ENCODE results near the gene PRSS22. TPM values are rescaled to one million over a fixed set of nuclear protein-coding genes. Genes with fewer than 3 reads are reported as not detected.

The PRSS22 gene
- total RNA-seq, 4 donors from 2014 or later, result not detected

DNA sequence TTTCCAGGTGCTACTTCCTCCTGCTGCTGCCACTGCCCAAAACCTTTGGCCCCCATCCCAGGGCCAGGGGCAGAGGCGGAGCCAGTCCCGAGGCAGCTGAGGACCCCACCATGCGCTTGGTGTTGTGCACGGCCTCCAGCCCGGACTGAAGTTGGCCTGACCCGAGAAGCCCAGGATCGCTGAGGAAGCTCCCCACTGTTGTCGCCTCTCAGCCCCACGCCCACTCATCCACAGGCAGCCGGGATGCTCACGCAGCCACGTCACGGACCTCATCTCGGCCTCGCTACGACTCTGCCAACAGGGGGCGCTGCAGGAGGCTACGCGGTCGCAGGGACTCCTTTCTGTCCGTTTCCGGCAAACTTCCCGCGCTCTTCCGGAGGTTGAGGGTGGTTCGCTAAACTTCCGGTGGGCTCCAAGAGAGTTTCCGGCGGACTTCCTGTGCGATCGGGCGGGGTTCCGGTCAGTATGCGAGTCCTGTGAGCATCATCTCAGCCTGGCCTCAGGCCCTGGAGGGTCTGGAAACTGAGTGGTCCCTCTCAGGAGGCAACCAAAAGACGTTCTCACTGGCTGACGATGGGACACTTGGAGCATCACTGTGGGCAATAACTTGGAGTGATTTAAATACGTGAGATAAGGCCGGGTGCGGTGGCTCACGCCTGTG, 15.5 kb downstream of the PRSS22 start:
- 41% methylated on average over 19 of the region's 40 CpGs for WGBS
- H3K27me3 ChIP-seq, result peaks cover 0 to 63% (median 2%) of the 10 kb centered on the region in 4 donors
- intact Hi-C loops (cut with DNase I), result no loop called here
- H3K4me3 ChIP-seq, result peak overlapping the region; percentile 15 to 46 (median 36)
- no peak for DNase-seq (ENCODE audit: extremely low spot score)
- H3K4me1 ChIP-seq, result peaks cover 11 to 14% (median 13%) of the 10 kb centered on the region in 4 donors
- H3K36me3 ChIP-seq, result no peaks in the 10 kb centered on the region
- TF ChIP-seq POLR2AphosphoS5 (IDR thresholded peaks at IDR 0.05) (peak in 1 of 2 donors; percentile 10), POLR2A (IDR thresholded peaks at IDR 0.05; ENCODE audit: low read depth) (no peak), EP300 (IDR thresholded peaks at IDR 0.05) (no peak)
- TF ChIP-seq, protein P1, sequence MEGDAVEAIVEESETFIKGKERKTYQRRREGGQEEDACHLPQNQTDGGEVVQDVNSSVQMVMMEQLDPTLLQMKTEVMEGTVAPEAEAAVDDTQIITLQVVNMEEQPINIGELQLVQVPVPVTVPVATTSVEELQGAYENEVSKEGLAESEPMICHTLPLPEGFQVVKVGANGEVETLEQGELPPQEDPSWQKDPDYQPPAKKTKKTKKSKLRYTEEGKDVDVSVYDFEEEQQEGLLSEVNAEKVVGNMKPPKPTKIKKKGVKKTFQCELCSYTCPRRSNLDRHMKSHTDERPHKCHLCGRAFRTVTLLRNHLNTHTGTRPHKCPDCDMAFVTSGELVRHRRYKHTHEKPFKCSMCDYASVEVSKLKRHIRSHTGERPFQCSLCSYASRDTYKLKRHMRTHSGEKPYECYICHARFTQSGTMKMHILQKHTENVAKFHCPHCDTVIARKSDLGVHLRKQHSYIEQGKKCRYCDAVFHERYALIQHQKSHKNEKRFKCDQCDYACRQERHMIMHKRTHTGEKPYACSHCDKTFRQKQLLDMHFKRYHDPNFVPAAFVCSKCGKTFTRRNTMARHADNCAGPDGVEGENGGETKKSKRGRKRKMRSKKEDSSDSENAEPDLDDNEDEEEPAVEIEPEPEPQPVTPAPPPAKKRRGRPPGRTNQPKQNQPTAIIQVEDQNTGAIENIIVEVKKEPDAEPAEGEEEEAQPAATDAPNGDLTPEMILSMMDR (IDR thresholded peaks at IDR 0.05), result peak in 2 of 3 experiments; percentile 18 to 32
- peak overlapping the region in 1 of 4 donors; percentile 23 for H3K27ac ChIP-seq (replicated peaks in 1 of 4)
- H3K9me3 ChIP-seq, result no peaks in the 10 kb centered on the region

DNA sequence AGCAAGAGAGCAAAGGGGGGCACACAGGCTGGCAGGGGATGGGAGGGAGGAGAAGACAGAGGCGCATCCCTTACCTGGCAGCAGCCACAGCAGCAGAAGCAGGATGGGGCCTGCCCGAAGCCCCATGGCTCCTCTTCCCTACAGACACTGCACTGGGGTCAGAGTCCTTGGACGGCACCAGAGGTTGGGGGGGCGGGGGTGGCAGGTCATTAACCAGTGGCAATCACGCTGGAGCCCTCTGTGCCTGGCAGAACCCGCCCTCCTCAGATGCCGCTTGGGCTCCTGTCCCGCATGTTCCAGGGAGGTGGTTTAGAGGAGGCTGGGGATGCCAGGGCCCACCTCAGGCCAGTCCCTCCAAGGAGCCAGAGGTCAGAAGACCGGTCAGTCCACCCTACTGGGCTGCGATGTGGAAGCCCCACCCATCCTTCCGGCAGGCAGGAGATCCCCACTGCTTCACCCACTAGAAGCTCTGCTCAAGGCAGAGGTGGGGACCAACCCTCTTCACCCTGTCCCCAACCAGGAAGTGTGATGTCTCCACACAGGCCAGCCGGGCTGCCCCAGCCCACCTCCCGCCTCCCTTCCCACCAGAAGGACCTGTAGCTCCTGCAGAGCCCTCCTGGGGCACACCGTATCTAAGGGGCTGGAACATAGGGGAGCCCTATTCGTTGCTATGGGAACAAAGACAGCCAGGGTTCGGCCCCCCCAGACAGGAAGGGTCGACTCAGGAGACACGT, 16.2 kb downstream of the PRSS22 start:
- Histone ChIP-seq H3K4me1 (peaks cover 11 to 14% (median 13%) of the 10 kb centered on the region in 4 donors), H3K27me3 (peaks cover 0 to 63% (median 2%) of the 10 kb centered on the region in 4 donors), H3K27ac (replicated peaks in 1 of 4) (no peak overlapping the region), H3K9me3 (no peaks in the 10 kb centered on the region), H3K36me3 (no peaks in the 10 kb centered on the region), H3K4me3 (peak overlapping the region in 3 of 4 donors; percentile 15 to 36 (median 36))
- 92% methylated on average over 8 of the region's 18 CpGs for WGBS
- no peak for TF ChIP-seq POLR2AphosphoS5 (IDR thresholded peaks at IDR 0.05)
- no peak for TF ChIP-seq POLR2A (IDR thresholded peaks at IDR 0.05; ENCODE audit: low read depth)
- TF ChIP-seq, protein P1 (IDR thresholded peaks at IDR 0.05), result no peak
- no peak for TF ChIP-seq EP300 (IDR thresholded peaks at IDR 0.05)
- no peak for DNase-seq (ENCODE audit: extremely low spot score)
- intact Hi-C loops (cut with DNase I), result no loop called here

DNA sequence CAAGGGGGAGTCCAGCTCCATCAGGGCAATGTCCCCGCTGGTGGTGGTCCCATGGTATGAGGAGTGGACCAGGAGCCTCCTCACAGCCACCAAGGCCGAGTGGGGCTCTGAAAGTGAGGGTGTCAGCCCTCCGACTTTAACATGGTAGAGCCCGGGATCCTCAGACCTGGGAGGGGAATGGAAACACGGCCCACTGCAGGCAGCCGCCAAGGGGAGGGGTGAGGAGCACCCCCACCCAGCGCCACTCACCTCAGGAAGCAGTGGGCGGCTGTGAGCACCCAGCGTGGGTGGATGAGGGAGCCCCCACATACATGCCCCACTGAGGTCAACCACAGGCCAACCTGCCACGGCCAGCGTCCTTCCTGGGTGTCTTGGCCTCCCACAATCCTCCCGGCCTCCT, 17.1 kb downstream of the PRSS22 start:
- no peak for TF ChIP-seq POLR2AphosphoS5 (IDR thresholded peaks at IDR 0.05)
- no peak for TF ChIP-seq POLR2A (IDR thresholded peaks at IDR 0.05; ENCODE audit: low read depth)
- Histone ChIP-seq H3K27ac (replicated peaks in 1 of 4) (no peak overlapping the region), H3K27me3 (peaks cover 0 to 68% (median 2%) of the 10 kb centered on the region in 4 donors), H3K36me3 (no peaks in the 10 kb centered on the region), H3K9me3 (no peaks in the 10 kb centered on the region), H3K4me3 (no peak overlapping the region), H3K4me1 (peaks cover 11 to 18% (median 15%) of the 10 kb centered on the region in 4 donors)
- intact Hi-C loops (cut with DNase I), result no loop called here
- no peak for DNase-seq (ENCODE audit: extremely low spot score)
- WGBS, result 94% methylated on average over 9 of the region's 12 CpGs

DNA sequence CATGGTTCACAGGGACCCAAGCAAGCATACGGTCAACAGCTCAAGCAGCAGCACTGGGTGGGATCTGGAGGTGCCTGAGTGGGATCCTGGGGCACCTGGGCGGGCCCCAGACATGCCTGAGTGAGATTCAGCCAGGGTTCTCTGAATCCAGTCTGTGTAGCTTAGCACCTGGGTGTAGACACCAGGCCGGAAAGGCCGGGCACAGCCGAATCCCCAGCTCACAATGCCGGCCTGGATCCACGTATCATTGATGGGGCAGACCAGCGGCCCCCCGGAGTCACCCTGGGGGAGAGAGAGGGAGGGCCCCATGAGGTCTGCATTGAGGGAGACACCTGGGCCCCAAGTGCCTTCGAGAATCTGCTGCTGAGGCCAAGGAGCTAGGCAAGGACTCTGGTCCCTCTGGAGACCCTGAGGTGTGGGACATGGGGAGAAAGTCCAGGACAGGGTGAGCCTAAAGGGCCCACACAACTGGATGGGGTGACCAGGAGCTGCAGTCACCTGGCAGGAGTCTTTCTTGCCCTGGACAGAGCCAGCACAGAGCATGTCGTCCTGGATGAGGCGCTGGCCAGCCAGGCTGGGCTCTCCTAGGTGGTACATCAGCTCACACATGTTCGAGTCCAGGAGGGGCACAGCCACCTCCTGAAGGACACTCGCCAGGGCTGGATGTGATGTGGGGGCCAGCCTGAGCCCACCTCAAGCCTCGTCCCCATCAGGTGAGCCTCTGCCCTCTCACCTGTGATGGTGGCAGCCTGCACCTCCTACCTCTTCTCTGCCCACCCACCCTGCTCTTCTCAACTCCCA, 18.1 kb downstream of the PRSS22 start:
- no peak overlapping the region for H3K4me3 ChIP-seq
- no peak for DNase-seq (ENCODE audit: extremely low spot score)
- no peak for TF ChIP-seq POLR2AphosphoS5 (IDR thresholded peaks at IDR 0.05)
- TF ChIP-seq, protein P1 (IDR thresholded peaks at IDR 0.05), result no peak
- no peak for TF ChIP-seq EP300 (IDR thresholded peaks at IDR 0.05)
- no peak for TF ChIP-seq POLR2A (IDR thresholded peaks at IDR 0.05; ENCODE audit: low read depth)
- peaks cover 0 to 68% (median 2%) of the 10 kb centered on the region in 4 donors for H3K27me3 ChIP-seq
- intact Hi-C loops (cut with DNase I), result no loop called here
- no peaks in the 10 kb centered on the region for H3K36me3 ChIP-seq
- no peak overlapping the region for H3K27ac ChIP-seq (replicated peaks in 1 of 4)
- peaks cover 11 to 23% (median 18%) of the 10 kb centered on the region in 4 donors for H3K4me1 ChIP-seq
- WGBS, result 92% methylated on average over 13 of the region's 15 CpGs
- H3K9me3 ChIP-seq, result no peaks in the 10 kb centered on the region

All from esophagus muscularis mucosa (tissue), 4 donors.